ENCODE results near the gene RGMA. TPM values are rescaled to one million over a fixed set of nuclear protein-coding genes. Genes with fewer than 3 reads are reported as not detected.
"Not testable (repeated sequence)": the region's sequence is repeated elsewhere in the genome, so short reads cannot be mapped to it uniquely, and the experiment has no call there.

Gene RGMA
- total RNA-seq, 1 experiment from 2014 or later = not detected

DNA sequence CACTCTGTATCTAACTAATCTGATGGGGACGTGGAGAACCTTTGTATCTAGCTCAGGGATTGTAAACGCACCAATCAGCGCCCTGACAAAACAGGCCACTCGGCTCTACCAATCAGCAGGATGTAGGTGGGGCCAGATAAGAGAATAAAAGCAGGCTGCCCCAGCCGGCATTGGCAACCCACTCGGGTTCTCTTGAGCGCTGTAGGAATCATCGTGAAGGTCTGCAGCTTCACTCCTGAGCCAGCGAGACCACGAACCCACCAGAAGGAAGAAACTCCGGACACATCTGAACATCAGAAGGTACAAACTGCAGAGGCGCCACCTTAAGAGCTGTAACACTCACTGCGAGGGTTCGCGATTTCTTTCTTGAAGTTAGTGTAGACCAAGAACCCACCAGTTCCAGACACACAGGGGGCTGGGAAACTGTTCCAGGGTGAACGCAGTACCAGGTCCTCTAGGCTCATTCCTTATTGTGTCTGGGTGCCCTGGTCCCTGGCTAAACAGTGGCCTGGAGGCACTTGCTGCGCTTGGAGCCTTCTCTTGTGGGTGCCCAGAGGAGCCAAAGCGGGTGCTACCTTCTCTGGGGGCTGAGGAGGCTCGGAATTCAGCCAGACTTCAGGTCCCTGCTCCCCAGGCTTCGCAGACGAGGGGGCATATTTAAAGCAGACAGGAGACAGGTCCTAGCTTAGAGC lies 56.4 kb downstream of the RGMA start:
- not testable (repeated sequence) for DNase-seq; H3K9ac ChIP-seq (ENCODE audit: low read length); H3K27ac ChIP-seq (ENCODE audit: low read length); H3K4me2 ChIP-seq (ENCODE audit: low read depth, low read length, poor library complexity, severe bottlenecking); H3K9me3 ChIP-seq (ENCODE audit: low read length); H3K9me2 ChIP-seq (replicated peaks; ENCODE audit: insufficient read depth, low read length); H3K4me3 ChIP-seq (ENCODE audit: low read length); H3K27me3 ChIP-seq (ENCODE audit: low read length); H3K4me1 ChIP-seq (ENCODE audit: low read length); H3K79me2 ChIP-seq (ENCODE audit: low read length); H4K20me1 ChIP-seq (ENCODE audit: insufficient read depth, low read depth, low read length); H3K36me3 ChIP-seq (ENCODE audit: insufficient read depth, low read length); H2AFZ ChIP-seq (ENCODE audit: low read length)

DNA sequence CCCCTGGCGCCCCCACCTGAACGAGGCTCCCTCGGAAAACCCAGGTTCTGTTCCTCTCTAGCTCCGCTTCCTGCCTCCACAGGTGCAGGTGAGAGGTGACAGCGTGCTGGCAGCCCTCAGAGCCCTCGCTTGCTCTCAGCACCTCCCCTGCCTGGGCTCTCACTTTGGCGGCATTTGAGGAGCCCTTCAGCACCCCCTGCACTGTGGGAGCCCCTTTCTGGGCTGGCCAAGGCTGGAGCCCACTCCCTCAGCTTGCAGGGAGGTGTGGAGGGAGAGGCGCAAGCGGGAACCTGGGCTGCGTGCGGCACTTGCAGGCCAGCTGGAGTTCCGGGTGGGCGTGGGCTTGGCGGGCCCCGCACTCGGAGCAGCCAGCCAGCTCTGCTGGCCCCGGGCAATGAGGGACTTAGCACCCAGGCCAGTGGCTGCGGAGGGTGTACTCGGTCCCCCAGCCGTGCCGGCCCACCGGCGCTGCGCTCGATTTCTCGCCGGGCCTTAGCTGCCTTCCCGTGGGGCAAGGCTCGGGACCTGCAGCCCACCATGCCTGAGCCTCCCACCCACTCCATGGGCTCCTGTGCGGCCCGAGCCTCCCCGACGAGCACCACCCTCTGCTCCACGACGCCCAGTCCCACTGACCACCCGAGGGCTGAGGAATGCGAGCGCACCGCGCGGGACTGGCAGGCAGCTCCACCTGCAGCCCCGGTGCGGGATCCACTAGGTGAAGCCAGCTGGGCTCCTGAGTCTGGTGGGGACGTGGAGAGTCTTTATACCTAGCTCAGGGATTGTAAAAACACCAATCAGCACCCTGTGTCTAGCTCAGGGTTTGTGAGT lies 57.2 kb downstream of the RGMA start:
- H3K79me2 ChIP-seq (ENCODE audit: low read length); H3K27ac ChIP-seq (ENCODE audit: low read length); H3K9me3 ChIP-seq (ENCODE audit: low read length); H4K20me1 ChIP-seq (ENCODE audit: insufficient read depth, low read depth, low read length); H2AFZ ChIP-seq (ENCODE audit: low read length); H3K9me2 ChIP-seq (replicated peaks; ENCODE audit: insufficient read depth, low read length); H3K9ac ChIP-seq (ENCODE audit: low read length); H3K27me3 ChIP-seq (ENCODE audit: low read length); H3K4me2 ChIP-seq (ENCODE audit: low read depth, low read length, poor library complexity, severe bottlenecking); H3K36me3 ChIP-seq (ENCODE audit: insufficient read depth, low read length); DNase-seq; H3K4me1 ChIP-seq (ENCODE audit: low read length); H3K4me3 ChIP-seq (ENCODE audit: low read length): not testable (repeated sequence)

GRCh38 chr15:93031103-93031464 lies 57.9 kb downstream of the RGMA start:
- H3K4me1 ChIP-seq (ENCODE audit: low read length) = no peaks in the 10 kb centered on the region
- H3K27ac ChIP-seq (ENCODE audit: low read length) = no peak overlapping the region
- no peak overlapping the region for H3K4me3 ChIP-seq (ENCODE audit: low read length)
- H3K9me2 ChIP-seq (replicated peaks; ENCODE audit: insufficient read depth, low read length) = no peaks in the 10 kb centered on the region
- H2AFZ ChIP-seq (ENCODE audit: low read length) = no peak overlapping the region
- H3K9me3 ChIP-seq (ENCODE audit: low read length) = no peaks in the 10 kb centered on the region
- no peaks in the 10 kb centered on the region for H3K27me3 ChIP-seq (ENCODE audit: low read length)
- H3K79me2 ChIP-seq (ENCODE audit: low read length) = no peaks in the 10 kb centered on the region
- no peaks in the 10 kb centered on the region; the same call in 1 of the 2 replicates for H3K36me3 ChIP-seq (ENCODE audit: insufficient read depth, low read length)
- no peak overlapping the region for H3K4me2 ChIP-seq (ENCODE audit: low read depth, low read length, poor library complexity, severe bottlenecking)
- no peak overlapping the region for H3K9ac ChIP-seq (ENCODE audit: low read length)
- no peak for DNase-seq
- H4K20me1 ChIP-seq (ENCODE audit: insufficient read depth, low read depth, low read length) = no peaks in the 10 kb centered on the region

DNA sequence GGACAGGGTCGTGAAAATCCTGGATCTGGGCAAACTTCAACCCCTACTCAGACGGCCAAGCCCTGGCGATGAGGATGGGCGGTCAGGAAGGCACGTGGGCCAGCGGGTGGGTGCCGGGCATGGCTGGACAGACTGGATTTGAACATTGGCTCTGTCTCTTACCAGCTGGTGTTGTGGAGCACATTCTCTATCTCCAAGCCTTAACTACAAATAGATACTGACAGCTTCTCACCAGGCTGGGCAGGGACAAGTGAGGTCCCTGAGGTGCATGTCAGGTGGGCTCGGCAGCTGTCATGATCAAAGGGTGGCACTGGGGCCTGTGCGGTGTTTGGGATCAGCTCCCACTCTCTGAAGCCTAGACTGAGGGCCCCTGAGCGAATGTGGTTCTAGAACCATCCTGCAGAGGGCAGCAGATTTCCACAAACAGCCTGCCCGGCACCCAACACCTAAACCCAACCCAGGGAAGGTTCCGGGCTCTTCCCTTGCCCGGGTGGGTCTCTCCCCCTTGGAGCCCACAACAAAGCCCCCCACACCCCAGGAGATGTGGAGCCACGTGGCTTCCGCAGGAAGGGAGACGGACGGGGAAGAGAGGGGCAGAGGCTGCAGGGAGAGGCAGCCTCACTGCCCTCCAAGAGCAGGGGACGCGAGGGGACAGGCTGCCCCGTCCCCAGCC lies 58.4 kb downstream of the RGMA start:
- Histone ChIP-seq H4K20me1 (ENCODE audit: insufficient read depth, low read depth, low read length) (no peaks in the 10 kb centered on the region), H3K4me3 (ENCODE audit: low read length) (no peak overlapping the region), H3K79me2 (ENCODE audit: low read length) (no peaks in the 10 kb centered on the region), H3K9me3 (ENCODE audit: low read length) (no peaks in the 10 kb centered on the region), H3K27ac (ENCODE audit: low read length) (no peak overlapping the region), H3K4me2 (ENCODE audit: low read depth, low read length, poor library complexity, severe bottlenecking) (no peak overlapping the region), H3K27me3 (ENCODE audit: low read length) (no peaks in the 10 kb centered on the region), H3K36me3 (ENCODE audit: insufficient read depth, low read length) (no peaks in the 10 kb centered on the region; the same call in 1 of the 2 replicates), H2AFZ (ENCODE audit: low read length) (no peak overlapping the region), H3K9ac (ENCODE audit: low read length) (no peak overlapping the region), H3K4me1 (ENCODE audit: low read length) (no peaks in the 10 kb centered on the region), H3K9me2 (replicated peaks; ENCODE audit: insufficient read depth, low read length) (no peaks in the 10 kb centered on the region)
- DNase-seq = peak; percentile 83

DNA sequence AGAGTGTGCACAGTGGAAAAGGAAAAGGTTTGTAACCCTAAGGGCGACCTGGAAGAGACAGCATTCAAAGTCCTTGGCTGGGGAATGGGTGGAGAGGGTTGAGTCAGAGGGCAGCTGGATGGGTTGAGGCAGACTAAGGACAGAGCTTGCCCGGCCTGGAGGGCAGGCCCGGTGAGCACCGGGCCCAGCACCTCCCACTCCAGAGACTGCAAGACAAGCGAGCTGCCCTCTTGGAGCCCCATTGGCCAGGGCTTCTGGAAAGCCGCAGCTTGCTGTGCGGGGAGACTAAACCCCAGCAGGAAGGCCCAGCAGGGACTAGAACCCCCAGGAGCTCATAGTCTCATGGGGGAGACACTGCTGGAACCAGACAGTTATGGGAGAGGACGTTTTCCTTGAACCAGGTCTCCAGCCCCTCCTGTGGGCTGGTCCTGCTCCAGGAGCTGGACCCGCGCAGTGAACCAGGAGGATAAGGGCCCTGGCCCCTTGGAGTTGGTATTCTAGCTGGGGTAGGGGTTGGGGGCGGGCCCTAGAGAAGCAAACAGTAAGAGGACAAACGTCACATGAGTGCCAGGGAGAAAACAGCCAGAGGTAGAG lies 59.1 kb downstream of the RGMA start:
- no peak overlapping the region for H2AFZ ChIP-seq (ENCODE audit: low read length)
- H3K9ac ChIP-seq (ENCODE audit: low read length) = no peak overlapping the region
- H3K4me2 ChIP-seq (ENCODE audit: low read depth, low read length, poor library complexity, severe bottlenecking) = no peak overlapping the region
- H3K9me2 ChIP-seq (replicated peaks; ENCODE audit: insufficient read depth, low read length) = no peaks in the 10 kb centered on the region
- no peaks in the 10 kb centered on the region for H3K4me1 ChIP-seq (ENCODE audit: low read length)
- no peak overlapping the region for H3K4me3 ChIP-seq (ENCODE audit: low read length)
- no peak overlapping the region for H3K27ac ChIP-seq (ENCODE audit: low read length)
- no peaks in the 10 kb centered on the region for H4K20me1 ChIP-seq (ENCODE audit: insufficient read depth, low read depth, low read length)
- H3K36me3 ChIP-seq (ENCODE audit: insufficient read depth, low read length) = no peaks in the 10 kb centered on the region; the same call in 1 of the 2 replicates
- DNase-seq = no peak
- H3K9me3 ChIP-seq (ENCODE audit: low read length) = no peaks in the 10 kb centered on the region
- no peaks in the 10 kb centered on the region for H3K27me3 ChIP-seq (ENCODE audit: low read length)
- no peaks in the 10 kb centered on the region for H3K79me2 ChIP-seq (ENCODE audit: low read length)

DNA sequence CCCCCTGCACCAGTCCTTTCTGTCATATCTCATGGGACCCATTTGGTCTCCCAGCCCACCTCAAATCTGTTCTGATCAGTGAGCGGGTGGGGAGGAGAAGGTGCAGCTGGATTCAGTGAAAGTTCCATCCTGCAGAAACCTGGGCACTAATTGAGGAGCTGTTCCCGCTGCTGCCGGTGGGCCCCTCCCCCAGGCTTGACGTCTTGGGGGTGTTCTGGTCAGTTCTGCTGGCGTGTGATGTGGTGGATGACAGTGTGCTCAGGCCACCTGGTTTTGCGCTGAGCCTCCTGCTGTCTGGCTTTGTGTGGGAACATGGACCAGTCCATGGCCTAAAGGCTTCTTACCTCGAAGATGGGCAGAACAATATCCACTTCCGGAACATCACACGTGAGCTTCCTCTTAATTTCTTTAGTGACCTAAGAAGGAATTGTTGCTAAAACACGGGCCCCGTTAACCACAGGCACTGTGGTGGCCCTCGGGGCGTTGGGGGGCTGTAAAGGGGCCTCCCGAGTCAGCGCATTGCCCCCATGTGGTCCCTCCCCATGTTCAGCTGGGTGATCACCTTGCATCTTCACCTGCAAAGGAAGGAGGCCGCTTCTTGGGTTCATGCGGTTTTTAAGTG lies 59.7 kb downstream of the RGMA start:
- no peaks in the 10 kb centered on the region for H3K4me1 ChIP-seq (ENCODE audit: low read length)
- no peak overlapping the region for H3K4me2 ChIP-seq (ENCODE audit: low read depth, low read length, poor library complexity, severe bottlenecking)
- no peaks in the 10 kb centered on the region for H3K27me3 ChIP-seq (ENCODE audit: low read length)
- H4K20me1 ChIP-seq (ENCODE audit: insufficient read depth, low read depth, low read length) = no peaks in the 10 kb centered on the region
- H3K9me3 ChIP-seq (ENCODE audit: low read length) = no peaks in the 10 kb centered on the region
- H3K9ac ChIP-seq (ENCODE audit: low read length) = no peak overlapping the region
- no peak overlapping the region for H3K27ac ChIP-seq (ENCODE audit: low read length)
- H3K4me3 ChIP-seq (ENCODE audit: low read length) = no peak overlapping the region
- H2AFZ ChIP-seq (ENCODE audit: low read length) = no peak overlapping the region
- H3K79me2 ChIP-seq (ENCODE audit: low read length) = no peaks in the 10 kb centered on the region
- no peaks in the 10 kb centered on the region for H3K9me2 ChIP-seq (replicated peaks; ENCODE audit: insufficient read depth, low read length)
- DNase-seq = no peak
- peaks cover 5% of the 10 kb centered on the region; the same call in 1 of the 2 replicates for H3K36me3 ChIP-seq (ENCODE audit: insufficient read depth, low read length)

DNA sequence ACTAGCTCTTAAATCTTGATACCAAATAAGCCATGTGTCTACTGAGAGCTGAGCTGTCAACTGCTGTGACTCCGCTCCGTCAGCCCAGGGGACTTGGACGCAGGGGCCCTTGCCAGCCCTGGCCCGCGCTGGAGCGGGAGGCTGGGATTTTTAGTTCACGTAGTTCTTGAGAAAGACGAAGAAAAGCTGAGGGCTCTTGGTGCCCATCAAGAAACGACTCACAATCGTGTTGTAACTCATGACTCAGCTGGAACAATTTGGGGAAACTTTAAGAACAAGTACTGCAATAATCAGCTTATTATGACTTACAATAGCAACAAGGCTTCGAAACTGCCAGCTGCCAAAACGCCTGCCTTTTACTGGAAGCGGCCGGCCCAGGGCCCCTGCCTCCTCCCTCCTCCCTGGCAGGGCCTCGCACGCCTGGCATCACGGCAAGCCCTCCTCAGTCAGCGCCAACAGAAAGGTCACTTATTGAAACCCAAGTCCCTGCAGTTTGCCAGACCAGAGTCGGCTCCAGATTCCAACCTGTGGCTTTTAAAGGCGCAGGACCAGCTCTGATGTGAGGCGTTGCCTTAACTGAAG lies 60.3 kb downstream of the RGMA start:
- Histone ChIP-seq H3K27me3 (ENCODE audit: low read length) (no peaks in the 10 kb centered on the region), H4K20me1 (ENCODE audit: insufficient read depth, low read depth, low read length) (no peaks in the 10 kb centered on the region), H3K9me2 (replicated peaks; ENCODE audit: insufficient read depth, low read length) (no peaks in the 10 kb centered on the region), H3K9me3 (ENCODE audit: low read length) (no peaks in the 10 kb centered on the region), H2AFZ (ENCODE audit: low read length) (no peak overlapping the region), H3K9ac (ENCODE audit: low read length) (no peak overlapping the region), H3K4me1 (ENCODE audit: low read length) (no peaks in the 10 kb centered on the region), H3K4me2 (ENCODE audit: low read depth, low read length, poor library complexity, severe bottlenecking) (no peak overlapping the region), H3K36me3 (ENCODE audit: insufficient read depth, low read length) (peaks cover 8% of the 10 kb centered on the region; the same call in 1 of the 2 replicates), H3K27ac (ENCODE audit: low read length) (no peak overlapping the region), H3K79me2 (ENCODE audit: low read length) (no peaks in the 10 kb centered on the region), H3K4me3 (ENCODE audit: low read length) (no peak overlapping the region)
- no peak for DNase-seq
